Forelimb muscle (tissue), 1 donor: ENCODE data around the gene C10orf88. TPM values are rescaled to one million over a fixed set of nuclear protein-coding genes. Genes with fewer than 3 reads are reported as not detected.
"Not testable (repeated sequence)": the region's sequence is repeated elsewhere in the genome, so short reads cannot be mapped to it uniquely, and the experiment has no call there.

Source experiments
- DNase-seq: peaks from one replicate; pipeline ENCODE4 v3.0.0-alpha.2; 2013; ENCODE audit warnings: low read depth
- polyA plus RNA-seq: library from polyadenylated mRNA; unstranded; fragments of 120-200 nt; gene quantifications from one replicate; pipeline ENCODE4 v1.2.1, GENCODE V29; 2013; ENCODE audit not compliant: insufficient read length

Gene C10orf88
- polyA plus RNA-seq, 1 donor = 12.9 TPM

DNA sequence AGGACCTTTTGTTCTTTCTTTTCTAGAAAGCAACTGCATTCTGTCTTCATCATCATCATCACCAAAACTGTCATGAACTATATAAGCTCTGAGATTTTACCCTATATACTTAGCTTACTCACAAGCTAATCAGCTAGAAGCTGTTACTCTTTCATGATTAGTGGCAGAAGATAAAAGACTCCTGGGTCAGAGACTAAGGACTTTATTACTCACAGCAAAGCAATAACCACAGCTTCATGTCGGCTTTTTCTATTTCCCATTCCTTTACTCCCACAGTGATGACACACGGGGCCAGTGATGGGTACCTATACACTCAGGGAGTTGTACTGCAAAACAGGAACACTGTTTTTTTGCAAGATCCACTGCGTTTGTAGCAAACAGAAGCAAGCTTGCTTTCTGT lies 8.4 kb upstream of the C10orf88 start:
- DNase-seq = no peak

DNA sequence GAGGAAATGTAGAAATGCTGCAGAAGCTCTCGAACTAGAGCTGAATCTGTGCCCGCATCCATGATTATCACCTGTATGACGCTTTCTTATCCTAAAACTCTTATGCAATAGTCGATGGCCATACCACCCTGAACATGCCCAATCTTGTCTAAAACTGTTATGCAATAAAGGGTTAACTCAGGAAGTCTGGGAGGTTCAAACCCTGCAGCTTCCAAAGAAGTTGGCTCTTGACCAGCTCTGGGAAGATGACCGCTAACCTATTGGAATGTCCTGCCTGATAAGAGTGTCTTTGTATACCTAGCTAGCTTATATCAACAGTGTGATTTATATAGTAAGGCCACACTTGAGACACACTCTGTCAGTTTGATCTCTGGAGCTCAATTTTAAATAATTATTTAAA lies 3.4 kb upstream of the C10orf88 start:
- DNase-seq = no peak

DNA sequence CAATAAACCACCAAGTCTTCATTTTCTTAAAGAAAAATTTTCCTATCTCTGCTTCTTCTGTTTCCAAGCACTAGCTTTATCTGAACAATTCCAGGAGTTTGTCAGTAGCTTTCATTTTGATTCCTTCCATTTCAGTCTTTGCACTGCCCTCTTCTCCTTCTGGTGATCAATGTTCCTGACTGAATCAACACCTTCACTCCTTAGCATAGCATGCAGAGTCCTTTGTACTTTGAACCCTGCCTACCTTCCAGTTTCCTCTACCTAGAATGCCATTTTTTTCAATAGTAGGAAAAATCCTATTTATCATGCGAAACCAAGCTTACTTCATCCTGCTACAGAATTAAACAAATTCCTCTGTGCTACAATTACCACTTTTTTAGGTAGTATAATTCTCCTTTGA lies 1.9 kb upstream of the C10orf88 start:
- DNase-seq = no peak

DNA sequence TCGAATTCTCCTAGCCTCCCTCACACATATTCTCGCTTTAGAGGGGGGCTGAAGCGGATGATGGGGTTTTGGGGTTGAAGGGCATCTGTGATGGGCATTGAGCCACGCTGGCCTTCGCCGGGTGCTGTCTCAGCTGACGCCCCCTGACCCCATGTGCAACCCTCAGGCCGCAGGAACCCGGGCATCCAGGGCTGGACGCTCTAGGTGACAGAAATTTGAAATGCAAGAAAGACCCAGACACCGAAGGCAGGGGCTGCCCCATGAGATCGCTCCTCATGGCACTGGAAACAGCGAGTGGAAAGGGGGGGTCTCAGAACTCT lies 664 bp upstream of the C10orf88 start:
- no peak for DNase-seq

DNA sequence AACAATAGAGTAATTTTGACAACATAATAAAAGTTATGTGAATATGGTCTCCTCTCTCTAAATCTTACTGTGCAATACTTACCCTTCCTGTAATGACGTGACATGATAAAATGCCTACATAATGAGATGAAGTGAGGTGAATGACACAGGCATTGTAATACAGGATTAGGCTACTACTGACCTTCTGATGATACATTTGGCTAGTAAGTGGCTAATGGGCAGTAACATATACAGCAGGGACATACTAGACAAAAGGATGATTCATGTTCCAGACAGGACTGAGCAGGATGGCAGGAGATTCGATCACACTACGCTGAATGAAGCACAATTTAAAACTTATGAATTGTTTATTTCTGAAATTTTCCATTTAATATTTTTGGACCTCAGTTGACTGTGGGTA lies 4.7 kb downstream of the C10orf88 start:
- DNase-seq = no peak

DNA sequence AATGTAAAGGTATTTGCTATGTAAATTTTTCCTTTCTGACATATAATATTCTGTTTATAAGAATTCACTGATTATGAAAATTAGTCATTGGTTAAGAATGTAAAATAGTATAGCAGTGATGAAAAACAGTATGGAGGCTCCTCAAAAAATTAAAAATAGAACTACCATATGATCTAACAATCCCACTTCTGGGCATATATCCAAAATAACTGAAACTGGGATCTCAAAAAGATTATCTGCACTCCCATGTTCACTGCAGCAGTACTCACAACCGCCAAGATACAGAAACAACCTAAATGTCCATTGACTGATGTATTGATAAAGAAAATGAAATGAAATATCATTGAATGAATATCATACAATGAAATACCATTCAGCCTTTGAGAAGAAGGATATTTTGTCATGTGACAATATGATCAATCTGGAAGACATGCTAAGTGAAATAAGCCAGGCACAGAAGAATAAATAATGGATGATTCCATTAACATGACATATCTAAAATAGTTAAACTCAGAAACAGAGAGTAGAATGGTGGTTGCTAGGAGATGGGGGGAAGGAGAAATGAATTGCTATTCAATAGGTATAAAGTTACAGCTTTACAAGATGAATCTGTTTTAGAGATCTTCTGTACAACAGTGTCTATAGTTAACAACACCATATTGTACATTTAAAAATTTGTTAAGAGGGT lies 14.0 kb downstream of the C10orf88 start:
- no peak for DNase-seq

DNA sequence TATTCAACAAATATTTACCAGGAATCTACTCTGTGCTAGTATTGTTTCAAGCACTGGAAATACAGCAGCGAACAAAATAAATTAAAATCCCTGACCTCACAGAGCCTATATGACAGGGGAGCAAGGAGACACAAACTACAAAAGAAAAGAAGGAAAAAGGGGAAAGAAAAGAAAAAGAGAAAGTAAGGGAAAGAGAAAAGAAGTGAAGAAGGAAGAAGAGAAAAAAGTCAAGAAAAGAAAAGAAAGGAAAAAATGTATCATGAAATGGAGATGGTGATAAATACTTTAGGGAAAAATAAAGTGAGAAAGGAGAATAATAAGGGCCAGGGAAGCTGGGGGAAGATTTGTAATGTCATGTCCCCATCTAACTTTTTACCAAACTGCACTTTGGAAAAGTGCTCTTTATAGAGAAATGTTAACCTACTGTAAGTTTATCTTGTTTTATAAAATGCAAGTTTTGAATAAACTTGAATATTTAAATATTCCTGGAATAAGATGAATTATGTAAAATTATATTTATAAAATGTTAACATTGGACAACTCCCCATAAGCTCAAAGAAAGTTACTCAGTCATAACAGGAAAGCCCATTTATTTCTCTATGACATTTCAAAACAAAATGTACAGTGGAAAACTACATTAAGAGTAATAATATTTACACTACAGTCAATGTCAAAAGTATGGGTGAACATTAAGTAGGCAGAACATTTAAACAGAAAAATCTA lies 14.7 kb downstream of the C10orf88 start:
- DNase-seq = no peak

DNA sequence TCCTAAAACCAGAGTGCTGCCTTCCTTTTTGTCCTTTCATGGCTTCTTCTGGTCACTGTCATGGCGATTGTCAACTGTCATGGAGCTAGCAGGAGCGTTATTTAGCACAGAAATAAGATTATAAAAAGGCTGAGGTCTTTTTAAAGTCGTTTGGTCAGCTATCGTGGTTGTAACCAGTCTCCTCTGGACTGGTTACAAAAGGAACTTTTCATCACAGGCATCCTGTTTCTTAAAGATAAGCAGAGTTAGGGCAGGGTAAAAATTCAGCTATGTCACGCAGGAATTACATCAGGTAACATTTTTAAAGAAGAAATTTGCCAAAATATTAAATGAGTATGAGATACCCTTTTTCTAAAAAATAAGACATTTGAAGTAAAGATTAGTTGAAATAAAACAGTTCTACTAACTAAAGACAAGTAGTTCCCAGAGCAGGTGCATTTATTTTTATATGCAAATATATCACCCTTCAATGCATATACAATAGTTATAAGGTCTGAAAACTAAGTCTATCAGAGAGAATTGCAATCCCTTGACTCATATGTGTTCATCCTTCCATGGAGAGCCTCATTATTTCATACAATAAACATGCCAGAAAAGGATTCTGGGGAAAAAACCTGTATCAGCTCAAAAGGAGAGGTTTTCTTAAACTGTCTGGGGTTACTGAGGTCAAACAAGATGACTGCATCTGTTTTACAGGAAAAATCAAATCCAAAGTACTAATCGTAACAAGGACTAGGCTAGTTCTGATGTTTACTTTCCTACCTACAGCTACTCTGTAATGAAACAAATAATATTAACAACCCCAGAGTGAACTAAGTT lies 22.7 kb downstream of the C10orf88 start:
- no peak for DNase-seq

DNA sequence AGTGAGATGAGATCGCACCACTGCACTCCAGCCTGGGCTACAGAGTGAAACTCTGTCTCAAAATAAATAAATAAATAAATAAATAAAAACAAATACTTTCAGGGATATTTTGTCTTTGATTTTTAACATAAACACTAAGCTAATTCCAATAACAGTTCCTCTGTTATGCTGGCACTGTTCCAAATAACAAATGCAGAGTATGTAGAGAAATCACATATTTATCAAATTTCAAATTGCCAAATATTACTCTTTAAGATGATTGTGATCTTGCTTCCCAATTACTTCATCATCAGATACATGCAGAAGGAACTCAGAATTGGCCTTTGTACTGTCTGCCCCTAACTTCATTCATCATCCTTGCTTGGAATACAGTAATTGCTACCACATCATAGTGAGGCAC lies 23.9 kb downstream of the C10orf88 start:
- DNase-seq = no peak

DNA sequence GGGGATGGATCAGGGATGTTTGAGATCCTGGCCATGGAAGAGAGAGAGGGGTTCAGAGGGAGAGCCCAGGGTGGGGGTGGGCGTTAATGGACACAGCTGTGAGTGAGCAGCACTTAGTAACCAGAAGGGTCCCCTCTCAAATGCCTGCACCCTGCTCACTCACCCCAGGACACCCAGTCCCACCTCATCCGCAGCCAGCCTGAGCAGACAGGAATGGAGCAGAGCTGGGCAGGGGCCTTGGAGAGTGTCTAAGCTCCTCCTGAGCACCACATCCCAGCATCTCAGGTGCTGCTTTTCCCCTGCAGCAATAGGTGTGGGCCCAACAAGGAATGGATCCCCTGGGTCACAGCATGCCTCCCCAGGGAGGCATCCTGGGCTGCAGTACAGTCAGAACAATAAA lies 38.3 kb downstream of the C10orf88 start:
- DNase-seq = no peak

DNA sequence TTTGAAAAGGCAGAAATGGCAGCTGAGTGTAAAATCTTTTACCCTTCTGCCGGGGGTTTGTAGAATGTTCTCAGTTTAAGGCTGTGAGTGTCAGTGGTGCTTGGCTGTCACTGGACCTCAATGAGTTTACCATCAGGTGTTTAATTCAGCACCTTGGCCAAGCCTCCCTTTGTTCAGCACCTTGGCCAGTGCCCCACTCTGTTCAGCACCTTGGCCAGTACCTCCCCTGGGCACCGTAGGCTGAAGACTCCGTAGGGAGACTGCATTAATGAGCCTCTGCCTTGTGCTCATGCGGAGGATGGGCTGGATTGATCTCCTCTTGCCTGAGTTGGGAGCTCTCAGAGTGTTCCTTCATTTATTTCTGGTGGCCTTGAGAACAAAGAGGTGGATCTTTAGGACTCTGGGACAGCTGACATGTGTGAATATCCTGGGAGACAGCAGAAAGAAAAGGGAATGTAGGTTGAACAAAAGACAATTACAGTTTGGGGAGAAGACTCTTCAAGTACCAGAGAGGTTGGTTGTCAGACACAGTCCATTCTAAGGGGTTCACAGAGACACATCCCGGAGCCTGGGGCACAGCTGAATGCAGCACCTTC lies 42.0 kb downstream of the C10orf88 start:
- DNase-seq = no peak

DNA sequence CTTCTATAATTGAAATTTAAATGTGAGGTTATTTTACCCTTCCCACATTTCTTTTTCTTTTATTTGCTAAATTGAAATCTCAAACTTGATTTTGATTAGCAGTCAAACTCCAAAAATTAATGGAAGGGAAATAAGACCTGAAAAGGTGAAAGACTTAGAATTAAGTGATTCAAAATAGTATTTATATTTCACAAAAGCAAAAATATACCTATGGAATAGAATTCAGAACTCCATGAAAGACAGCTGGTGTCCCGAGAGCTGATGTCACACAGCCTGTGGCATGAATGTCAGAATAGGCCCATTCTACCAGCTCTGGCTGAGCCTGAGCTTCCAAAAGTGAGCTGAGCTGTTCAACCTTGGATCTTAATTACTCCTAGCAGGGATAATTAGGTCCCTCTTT lies 43.7 kb downstream of the C10orf88 start, which contains the start of gene FAM24A:
Gene FAM24A, plus strand, starts transcription at position 301 of the 400 bp plus-strand sequence. CDS start 1,025 bp downstream, outside the sequence.
- DNase-seq = no peak

DNA sequence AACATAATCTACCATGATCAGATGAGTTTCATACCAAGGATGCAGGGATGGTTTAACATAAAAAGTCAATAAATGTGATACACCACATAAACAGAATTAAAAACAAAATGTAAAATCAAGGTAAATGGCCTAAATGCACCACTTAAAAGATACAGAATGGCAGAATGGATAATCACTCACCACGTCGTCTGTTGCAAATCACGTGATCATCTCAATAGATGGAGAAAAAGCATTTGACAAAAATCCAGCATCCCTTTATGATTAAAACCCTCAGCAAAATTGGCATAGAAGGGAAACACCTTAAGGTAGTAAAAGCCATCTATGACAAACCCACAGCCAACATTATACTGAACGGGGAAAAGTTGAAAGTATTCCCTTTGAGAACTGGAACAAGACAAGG lies 50.2 kb downstream of the C10orf88 start:
- DNase-seq = not testable (repeated sequence)

DNA sequence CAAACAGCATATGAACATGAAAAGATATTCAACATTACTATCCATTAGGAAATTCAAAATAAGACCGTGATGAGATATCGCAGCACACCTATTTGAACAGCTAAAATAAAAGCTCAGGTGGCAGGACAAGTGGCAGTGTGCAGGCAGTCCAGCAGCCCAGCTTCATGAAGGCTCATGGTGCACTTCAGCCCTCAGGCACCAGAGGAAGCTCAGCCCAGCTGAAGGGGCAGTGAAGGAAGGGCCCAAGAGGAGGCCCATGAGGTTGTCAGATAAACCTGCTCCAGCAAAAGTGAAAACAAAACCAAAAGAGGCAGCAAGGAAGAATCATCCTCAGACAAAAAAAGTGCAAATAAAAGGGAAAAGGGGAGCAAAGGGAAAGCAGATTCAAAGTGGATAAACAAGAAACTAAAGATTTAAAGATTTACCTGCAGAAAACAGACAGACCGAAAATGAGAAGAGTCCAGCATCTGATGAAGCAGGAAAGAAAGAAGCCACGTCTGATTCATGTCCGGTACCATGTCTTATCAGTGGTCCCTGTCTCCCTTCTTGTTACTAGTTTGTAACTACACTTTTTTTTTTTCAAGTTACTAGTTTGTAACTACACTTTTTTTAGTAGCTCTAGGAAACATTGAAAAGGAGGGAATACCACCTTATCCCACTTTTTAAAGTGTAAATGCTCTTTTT lies 59.6 kb downstream of the C10orf88 start:
- DNase-seq = no peak

DNA sequence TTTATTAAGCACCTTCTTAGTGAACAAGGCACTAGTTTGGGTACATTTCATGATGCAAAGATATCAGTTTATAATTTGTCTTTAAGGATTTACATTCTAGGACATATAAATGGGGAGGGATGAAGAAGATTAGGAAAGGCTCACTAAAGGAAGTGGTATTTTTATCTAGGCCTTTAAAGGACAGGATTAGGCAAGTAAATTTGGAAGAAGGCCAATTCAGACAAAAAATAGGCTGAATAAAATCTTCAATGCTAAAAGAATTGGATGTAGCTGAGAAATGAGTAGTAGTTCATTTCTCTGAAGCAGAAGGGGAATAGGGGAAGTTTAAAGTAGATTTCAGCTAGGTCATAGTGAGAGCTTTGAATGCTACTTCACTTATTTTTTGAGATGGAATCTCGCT lies 69.9 kb downstream of the C10orf88 start:
- no peak for DNase-seq

DNA sequence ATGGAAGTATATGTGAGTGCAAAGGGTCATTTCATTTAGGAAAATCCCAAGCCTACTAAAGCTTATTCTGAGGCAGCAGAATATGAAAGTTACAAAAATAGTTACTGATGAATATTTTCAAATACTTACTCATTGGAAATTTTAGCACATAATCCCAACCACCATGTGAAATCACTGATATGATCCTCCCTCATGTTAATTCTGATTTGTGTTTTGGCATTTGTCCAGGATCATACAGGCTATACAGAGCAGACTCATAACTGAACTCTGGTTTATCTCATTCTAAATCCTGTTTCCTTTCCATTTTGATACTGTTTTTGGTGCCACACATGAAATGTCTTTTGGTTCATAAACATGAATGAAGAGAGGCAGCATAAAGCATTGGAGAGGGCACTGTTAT lies 71.3 kb downstream of the C10orf88 start:
- DNase-seq = no peak

Other genes starting within 250 kb of the C10orf88 start
- 0.95 TPM for gene CUZD1, start 108.4 kb downstream of the C10orf88 start, polyA plus RNA-seq
- gene FAM24B, start 74.6 kb downstream of the C10orf88 start, polyA plus RNA-seq = 2.0 TPM
- gene FAM24A, start 43.6 kb downstream of the C10orf88 start, polyA plus RNA-seq = not detected
- gene PSTK, start 26.2 kb upstream of the C10orf88 start, polyA plus RNA-seq = 3.9 TPM
- gene IKZF5, start 54.6 kb upstream of the C10orf88 start, polyA plus RNA-seq = 16.3 TPM
- 12.7 TPM for gene ACADSB, start 54.8 kb upstream of the C10orf88 start, polyA plus RNA-seq
- not detected for gene HMX3, start 181.7 kb upstream of the C10orf88 start, polyA plus RNA-seq
- gene HMX2, start 193.9 kb upstream of the C10orf88 start, polyA plus RNA-seq = not detected
- gene BUB3, start 200.2 kb upstream of the C10orf88 start, polyA plus RNA-seq = 55.9 TPM